Loucy (cell line): Measurements from ENCODE around the gene SORT1.

Experiments
- H2AFZ ChIP-seq: fragments of 200-600 bp; sonication (generic); 2 replicates; pipeline ENCODE4 v1.6.0; 2016; ENCODE audit warnings: antibody characterized with exemption, mild to moderate bottlenecking, low read length, moderate library complexity
- H3F3A ChIP-seq: fragments of 200-600 bp; 2 replicates; pipeline ENCODE4 v1.6.0; 2016; ENCODE audit warnings: antibody characterized with exemption, low read depth, mild to moderate bottlenecking
- H3K27me3 ChIP-seq: fragments of 200-600 bp; sonication (generic); 2 replicates; pipeline ENCODE4 v1.6.1; 2014; ENCODE audit warnings: low read length, mild to moderate bottlenecking; ENCODE audit not compliant: insufficient read depth, poor library complexity, severe bottlenecking
- H3K36me3 ChIP-seq: fragments of 200-600 bp; sonication (generic); 2 replicates; pipeline ENCODE4 v1.6.1; 2016; ENCODE audit warnings: low read length; ENCODE audit not compliant: insufficient read depth
- H3K4me1 ChIP-seq: fragments of 200-600 bp; sonication (generic); 2 replicates; pipeline ENCODE4 v1.5.1; 2014; ENCODE audit warnings: low read length, mild to moderate bottlenecking; ENCODE audit not compliant: insufficient read depth, poor library complexity, severe bottlenecking
- H3K4me2 ChIP-seq: fragments of 200-600 bp; sonication (generic); 2 replicates; pipeline ENCODE4 v1.6.0; 2014; ENCODE audit warnings: antibody characterized with exemption, low read length, low read depth, mild to moderate bottlenecking; ENCODE audit not compliant: poor library complexity, severe bottlenecking
- H3K4me3 ChIP-seq: fragments of 200-600 bp; sonication (generic); 2 replicates; pipeline ENCODE4 v1.5.1; 2014; ENCODE audit warnings: low read length, mild to moderate bottlenecking, mixed read lengths; ENCODE audit not compliant: poor library complexity, severe bottlenecking
- H3K79me2 ChIP-seq: fragments of 200-600 bp; sonication (generic); 2 replicates; pipeline ENCODE4 v1.6.1; 2014; ENCODE audit warnings: low read length; ENCODE audit not compliant: insufficient read depth
- H3K9ac ChIP-seq: fragments of 200-600 bp; sonication (generic); 2 replicates; pipeline ENCODE4 v1.6.0; 2014; ENCODE audit warnings: mild to moderate bottlenecking, low read depth, low read length, moderate library complexity; ENCODE audit not compliant: poor library complexity, severe bottlenecking
- H3K9me2 ChIP-seq: fragments of 200-600 bp; sonication (generic); replicated peaks from 2 replicates; pipeline ENCODE4 v1.6.1; 2016; ENCODE audit warnings: low read depth, low read length, mixed read lengths
- H3K9me3 ChIP-seq: fragments of 200-600 bp; sonication (generic); 2 replicates; pipeline ENCODE4 v1.6.1; 2014; ENCODE audit warnings: mild to moderate bottlenecking, antibody characterized with exemption, low read length, low read depth; ENCODE audit not compliant: insufficient read depth
- H4K20me1 ChIP-seq: fragments of 200-600 bp; sonication (generic); 2 replicates; pipeline ENCODE4 v1.6.0; 2014; ENCODE audit warnings: antibody characterized with exemption, low read length, mild to moderate bottlenecking; ENCODE audit not compliant: insufficient read depth, poor library complexity, severe bottlenecking
- EZH2phosphoT487 ChIP-seq: fragments of 200-600 bp; IDR thresholded peaks from 2 replicates; pipeline ENCODE4 v1.6.1; 2018; ENCODE audit warnings: antibody characterized with exemption, mild to moderate bottlenecking, moderate library complexity, borderline replicate concordance
- TF ChIP-seq, protein P1 (sequence below): fragments of 200-600 bp; sonication (generic); conservative IDR thresholded peaks from 2 replicates; pipeline ENCODE4 v1.5.1; 2014; ENCODE audit warnings: mild to moderate bottlenecking, antibody characterized with exemption, low read length

The SORT1 gene

DNA sequence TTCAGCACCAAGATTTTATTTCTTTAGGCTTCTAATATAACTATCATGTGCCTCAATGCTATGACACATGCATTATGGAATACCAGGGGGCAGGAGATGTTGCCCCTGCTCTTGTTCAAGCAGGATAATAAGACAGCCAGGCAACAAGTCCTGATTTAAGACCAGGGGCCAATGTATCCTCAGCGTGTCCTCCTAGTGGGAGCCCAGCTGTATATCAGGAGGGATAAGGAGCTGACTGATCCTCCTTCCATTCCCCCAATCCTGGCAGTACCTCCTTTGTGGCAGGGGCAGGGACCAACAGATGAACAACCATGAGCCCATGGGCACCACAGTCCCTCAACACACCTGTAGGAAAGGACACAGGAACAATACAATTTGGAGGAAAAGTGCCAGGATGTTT lies 29.3 kb downstream of the SORT1 start:
- Histone ChIP-seq H3K79me2 (peaks cover 18% of the 10 kb centered on the region; the same call in 1 of the 2 replicates), H3K9me3 (no peaks in the 10 kb centered on the region), H3K4me2 (no peak overlapping the region), H4K20me1 (peaks cover 4% of the 10 kb centered on the region), H3K4me1 (peaks cover 22% of the 10 kb centered on the region), H3K9ac (no peak overlapping the region), H2AFZ (no peak overlapping the region), H3K36me3 (peaks cover 36% of the 10 kb centered on the region; the same call in 1 of the 2 replicates), H3F3A (no peaks in the 10 kb centered on the region), H3K4me3 (no peak overlapping the region), H3K9me2 (no peaks in the 10 kb centered on the region), H3K27me3 (no peaks in the 10 kb centered on the region)
- TF ChIP-seq, protein P1, sequence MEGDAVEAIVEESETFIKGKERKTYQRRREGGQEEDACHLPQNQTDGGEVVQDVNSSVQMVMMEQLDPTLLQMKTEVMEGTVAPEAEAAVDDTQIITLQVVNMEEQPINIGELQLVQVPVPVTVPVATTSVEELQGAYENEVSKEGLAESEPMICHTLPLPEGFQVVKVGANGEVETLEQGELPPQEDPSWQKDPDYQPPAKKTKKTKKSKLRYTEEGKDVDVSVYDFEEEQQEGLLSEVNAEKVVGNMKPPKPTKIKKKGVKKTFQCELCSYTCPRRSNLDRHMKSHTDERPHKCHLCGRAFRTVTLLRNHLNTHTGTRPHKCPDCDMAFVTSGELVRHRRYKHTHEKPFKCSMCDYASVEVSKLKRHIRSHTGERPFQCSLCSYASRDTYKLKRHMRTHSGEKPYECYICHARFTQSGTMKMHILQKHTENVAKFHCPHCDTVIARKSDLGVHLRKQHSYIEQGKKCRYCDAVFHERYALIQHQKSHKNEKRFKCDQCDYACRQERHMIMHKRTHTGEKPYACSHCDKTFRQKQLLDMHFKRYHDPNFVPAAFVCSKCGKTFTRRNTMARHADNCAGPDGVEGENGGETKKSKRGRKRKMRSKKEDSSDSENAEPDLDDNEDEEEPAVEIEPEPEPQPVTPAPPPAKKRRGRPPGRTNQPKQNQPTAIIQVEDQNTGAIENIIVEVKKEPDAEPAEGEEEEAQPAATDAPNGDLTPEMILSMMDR: no peak
- TF ChIP-seq EZH2phosphoT487: no peak

DNA sequence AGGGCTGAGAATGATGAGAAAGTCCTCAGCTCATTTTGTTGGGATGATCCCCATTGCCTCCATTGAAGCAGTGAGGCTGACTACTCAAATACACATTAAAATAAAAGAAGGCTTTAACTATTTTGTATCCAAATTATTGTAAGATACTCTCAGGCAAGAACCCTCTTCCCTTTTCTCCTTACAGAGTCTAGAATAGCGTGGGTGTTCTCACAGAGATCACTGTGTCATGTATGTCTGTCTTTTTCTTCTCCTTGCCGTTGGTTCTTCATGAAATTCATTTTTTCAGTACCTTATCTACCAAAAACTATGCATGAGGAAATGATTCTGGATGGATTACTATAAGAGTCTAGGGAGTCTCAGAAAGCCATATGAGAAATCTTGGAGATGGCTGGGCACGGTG lies 30.1 kb downstream of the SORT1 start:
- Histone ChIP-seq H4K20me1 (peaks cover 4% of the 10 kb centered on the region), H3K27me3 (no peaks in the 10 kb centered on the region), H3K4me2 (no peak overlapping the region), H3K4me1 (peaks cover 22% of the 10 kb centered on the region), H3K79me2 (peaks cover 11% of the 10 kb centered on the region; the same call in 1 of the 2 replicates), H3F3A (no peaks in the 10 kb centered on the region), H3K9me2 (no peaks in the 10 kb centered on the region), H3K9ac (no peak overlapping the region), H3K36me3 (peaks cover 38% of the 10 kb centered on the region; the same call in 1 of the 2 replicates), H3K9me3 (no peaks in the 10 kb centered on the region), H3K4me3 (no peak overlapping the region), H2AFZ (no peak overlapping the region)
- TF ChIP-seq, protein P1: no peak
- no peak for TF ChIP-seq EZH2phosphoT487

DNA sequence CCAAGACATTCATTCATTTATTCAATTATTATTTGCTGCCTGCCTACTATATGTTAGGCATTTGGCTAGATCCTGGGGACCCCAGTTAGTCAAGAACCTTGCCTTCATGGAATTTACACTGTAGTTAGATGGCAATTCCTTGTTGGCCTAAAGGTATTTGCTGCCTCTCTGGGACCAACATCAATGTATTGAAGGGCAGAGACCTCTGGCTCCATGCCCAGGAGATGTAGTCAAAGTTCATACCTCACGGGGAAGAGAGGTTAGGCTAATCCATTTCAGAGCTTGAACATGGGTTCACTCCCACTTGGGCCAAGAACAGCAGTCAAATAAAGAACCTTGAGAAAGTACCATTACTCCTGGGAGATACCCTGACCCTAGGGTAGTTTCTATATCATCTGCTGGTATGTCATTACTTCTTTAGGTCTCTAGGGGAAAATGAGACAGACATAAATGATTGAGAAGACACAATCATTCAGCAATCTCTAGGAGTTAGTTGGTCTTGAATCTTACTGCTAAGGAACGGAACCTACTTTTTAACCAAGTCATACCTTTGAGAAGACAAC lies 32.0 kb downstream of the SORT1 start:
- Histone ChIP-seq H2AFZ (no peak overlapping the region), H3K9me2 (no peaks in the 10 kb centered on the region), H3K4me1 (peaks cover 11% of the 10 kb centered on the region), H3K9me3 (no peaks in the 10 kb centered on the region), H3K36me3 (peaks cover 38% of the 10 kb centered on the region; the same call in 1 of the 2 replicates), H3K27me3 (no peaks in the 10 kb centered on the region), H3K9ac (no peak overlapping the region), H3K4me3 (no peak overlapping the region), H3K4me2 (no peak overlapping the region), H3K79me2 (no peaks in the 10 kb centered on the region), H3F3A (no peaks in the 10 kb centered on the region), H4K20me1 (peaks cover 4% of the 10 kb centered on the region)
- TF ChIP-seq EZH2phosphoT487: no peak
- TF ChIP-seq, protein P1: no peak
